Body of pancreas (tissue), 4 donors: ENCODE results near the gene CD160.

Source experiments
- POLR2A ChIP-seq, 3 donors: fragments of 450-650 bp; IDR thresholded peaks; one replicate each; pipeline ENCODE4 v1.6.1; 2016; ENCODE audit warnings: antibody characterized with exemption in 3 of 3, mild to moderate bottlenecking in 2 of 3
- TF ChIP-seq, protein P1 (sequence below), 7 experiments: fragments of 450-650 bp in 4 of 7; fragments of 200-600 bp in 3 of 7; sonication (generic) in 3 of 7; IDR thresholded peaks; one replicate each; pipeline ENCODE4 v1.5.1; 2016 to 2019; ENCODE audit warnings: antibody characterized with exemption in 7 of 7

GRCh38 chr1:145720556-145720877 lies 1.2 kb downstream of the CD160 start:
- no peak for TF ChIP-seq POLR2A (IDR thresholded peaks at IDR 0.05)
- TF ChIP-seq, protein P1, sequence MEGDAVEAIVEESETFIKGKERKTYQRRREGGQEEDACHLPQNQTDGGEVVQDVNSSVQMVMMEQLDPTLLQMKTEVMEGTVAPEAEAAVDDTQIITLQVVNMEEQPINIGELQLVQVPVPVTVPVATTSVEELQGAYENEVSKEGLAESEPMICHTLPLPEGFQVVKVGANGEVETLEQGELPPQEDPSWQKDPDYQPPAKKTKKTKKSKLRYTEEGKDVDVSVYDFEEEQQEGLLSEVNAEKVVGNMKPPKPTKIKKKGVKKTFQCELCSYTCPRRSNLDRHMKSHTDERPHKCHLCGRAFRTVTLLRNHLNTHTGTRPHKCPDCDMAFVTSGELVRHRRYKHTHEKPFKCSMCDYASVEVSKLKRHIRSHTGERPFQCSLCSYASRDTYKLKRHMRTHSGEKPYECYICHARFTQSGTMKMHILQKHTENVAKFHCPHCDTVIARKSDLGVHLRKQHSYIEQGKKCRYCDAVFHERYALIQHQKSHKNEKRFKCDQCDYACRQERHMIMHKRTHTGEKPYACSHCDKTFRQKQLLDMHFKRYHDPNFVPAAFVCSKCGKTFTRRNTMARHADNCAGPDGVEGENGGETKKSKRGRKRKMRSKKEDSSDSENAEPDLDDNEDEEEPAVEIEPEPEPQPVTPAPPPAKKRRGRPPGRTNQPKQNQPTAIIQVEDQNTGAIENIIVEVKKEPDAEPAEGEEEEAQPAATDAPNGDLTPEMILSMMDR (IDR thresholded peaks at IDR 0.05): no peak
